GM19351 (cell line): ENCODE measurements around the gene PITPNM1.

Experiments
- ATAC-seq: cut with Tn5 transposase; IDR thresholded peaks from one replicate; pipeline ENCODE4 v1.9.1; 2021; ENCODE audit warnings: mild to moderate bottlenecking, moderate library complexity; ENCODE audit not compliant: unreplicated experiment

Gene PITPNM1

GRCh38 chr11:67504005-67504949, 886 bp downstream of the PITPNM1 start:
- no peak for ATAC-seq

GRCh38 chr11:67503119-67504004, 1.8 kb downstream of the PITPNM1 start:
- ATAC-seq, result no peak

GRCh38 chr11:67502328-67502979, 2.7 kb downstream of the PITPNM1 start:
- ATAC-seq, result no peak

- no peak for ATAC-seq
These were observed 3.3 kb downstream of the PITPNM1 start for GRCh38 chr11:67501854-67502253.

DNA sequence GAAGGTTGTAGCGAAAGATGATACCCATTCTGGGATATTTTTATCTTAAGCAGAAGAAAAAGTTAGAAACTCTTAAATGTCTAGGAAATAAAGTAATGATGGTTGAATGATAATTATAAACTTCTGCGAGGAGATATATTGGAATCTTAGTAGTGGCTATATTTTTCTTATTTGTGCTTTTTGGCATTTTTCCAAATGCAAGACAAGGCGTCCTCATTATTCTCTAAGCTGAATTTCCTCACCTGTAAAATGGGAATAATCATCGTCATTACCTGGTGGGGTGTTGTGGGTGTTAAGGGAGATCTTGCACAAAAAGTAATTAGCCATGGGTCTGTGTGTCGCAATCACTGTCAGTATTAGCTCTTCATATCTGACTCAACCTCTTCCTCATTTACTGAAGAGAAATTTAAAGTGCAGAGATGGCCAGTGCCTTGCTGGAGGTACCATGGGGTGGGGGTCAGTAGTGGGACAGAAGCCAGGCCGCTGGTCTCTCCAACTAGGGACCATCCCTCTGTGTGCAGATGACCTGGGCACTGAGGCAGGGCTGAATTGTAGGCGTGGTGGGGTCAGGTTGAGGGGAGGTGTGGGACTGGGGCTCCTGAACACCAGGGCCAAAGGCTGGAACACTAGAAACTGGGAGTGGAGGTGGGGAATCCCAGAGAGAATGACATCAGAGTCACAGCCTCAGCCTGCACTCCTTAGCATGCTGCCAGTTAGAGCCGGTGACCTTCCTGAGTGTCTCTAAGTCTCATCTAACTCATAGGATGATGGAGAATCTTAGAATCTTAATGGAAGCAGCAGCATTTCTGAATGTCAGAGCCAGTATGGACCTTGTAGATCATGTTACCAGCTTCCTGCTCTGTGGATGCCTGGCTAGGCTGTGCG, 4.1 kb downstream of the PITPNM1 start:
- ATAC-seq, result no peak

- ATAC-seq, result no peak
These were observed 4.7 kb downstream of the PITPNM1 start for GRCh38 chr11:67500484-67500821.

DNA sequence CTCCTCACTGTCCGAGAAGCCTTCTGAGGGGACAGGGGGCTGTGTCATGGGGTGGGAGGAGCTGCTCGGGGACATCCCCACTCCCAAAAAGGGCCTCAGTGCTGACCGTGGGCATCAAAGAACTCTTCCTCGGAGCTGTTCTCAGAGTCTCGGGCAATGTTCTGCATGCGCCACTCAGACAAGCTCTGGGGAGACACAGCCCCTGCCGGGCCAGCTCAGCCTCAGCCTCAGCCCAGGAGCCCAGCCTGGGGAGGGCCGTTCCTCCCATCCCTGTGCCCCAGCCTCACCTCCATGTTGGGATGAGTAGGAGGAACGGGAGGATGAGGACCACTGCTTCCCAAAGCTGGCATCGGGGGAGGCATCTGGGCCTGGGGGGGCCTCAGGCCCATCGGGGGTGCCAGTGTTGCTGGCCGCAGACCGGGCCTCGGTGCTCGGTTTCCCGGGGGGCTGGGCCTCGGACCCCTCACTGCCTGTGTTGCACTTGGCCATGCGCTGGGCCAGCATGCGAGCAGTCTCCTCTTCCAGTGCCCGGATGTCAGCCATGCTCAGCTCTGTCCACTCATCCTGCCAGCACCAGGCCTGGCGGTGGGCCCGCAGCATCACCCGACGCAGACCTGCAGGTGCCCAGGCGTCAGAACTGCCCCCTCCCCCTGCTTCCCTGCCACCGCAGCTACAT, 5.2 kb downstream of the PITPNM1 start:
- no peak for ATAC-seq

GRCh38 chr11:67498544-67498972, 6.6 kb downstream of the PITPNM1 start:
- ATAC-seq, result no peak

- ATAC-seq, result no peak
These were observed 7.4 kb downstream of the PITPNM1 start for GRCh38 chr11:67497656-67498291.

DNA sequence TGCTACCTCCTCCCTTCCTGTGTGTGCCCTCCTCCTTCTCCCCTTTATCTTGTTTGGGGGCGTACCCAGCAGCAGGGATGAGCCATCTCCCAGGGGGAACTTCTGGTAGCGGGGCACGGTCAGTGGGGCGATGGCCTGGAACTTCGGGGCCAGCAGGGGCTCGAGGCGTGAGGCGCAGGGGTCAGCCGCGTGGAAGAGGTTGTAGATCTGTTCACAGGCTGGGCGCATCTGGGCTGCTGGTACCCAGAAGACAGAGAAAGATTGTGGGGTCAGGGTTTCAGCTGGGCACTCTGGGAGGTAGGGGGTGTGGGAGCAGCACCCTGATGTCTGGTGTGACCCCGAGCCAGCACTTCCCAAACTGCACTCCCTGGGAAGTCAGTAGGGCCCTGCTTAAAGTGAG, 9.1 kb downstream of the PITPNM1 start:
- no peak for ATAC-seq

DNA sequence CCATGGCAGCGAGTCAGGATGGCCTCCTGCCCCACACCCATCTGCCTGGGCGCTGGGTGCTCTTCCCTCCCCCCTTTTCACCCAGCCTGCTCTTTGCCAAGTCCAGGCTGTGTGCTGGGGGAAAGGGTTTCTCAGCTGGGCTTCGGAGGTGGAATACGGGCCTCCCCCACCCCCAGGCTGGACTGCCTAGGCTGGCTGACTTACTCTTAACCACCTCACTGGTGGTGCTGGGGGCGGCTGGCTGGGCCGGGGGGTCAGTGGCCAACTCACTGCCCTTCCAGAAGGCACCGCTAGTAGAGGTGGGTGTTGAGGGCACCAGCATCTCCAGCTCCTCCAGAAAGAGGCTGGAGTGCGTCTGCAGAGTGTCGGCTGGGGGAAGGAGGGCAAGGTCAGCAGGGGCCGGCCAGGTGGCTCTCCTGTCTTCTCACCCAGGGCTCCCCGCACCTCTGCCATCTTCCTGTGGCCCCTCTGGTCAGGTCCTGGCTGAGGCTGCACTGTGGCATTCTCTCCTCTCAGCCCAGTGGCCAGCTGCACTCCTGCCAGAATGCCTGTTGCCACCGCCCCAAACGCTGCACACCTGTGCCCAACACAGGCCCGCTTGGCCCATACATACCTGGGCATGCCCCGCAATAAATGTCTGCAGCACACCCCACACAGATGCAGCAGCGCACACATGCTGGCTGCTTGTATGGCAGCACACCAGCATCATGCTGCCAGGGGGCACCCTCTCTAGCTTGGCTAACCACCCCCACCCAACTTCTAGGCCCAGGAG, 9.7 kb downstream of the PITPNM1 start:
- no peak for ATAC-seq

- ATAC-seq, result no peak
These were observed 10.6 kb downstream of the PITPNM1 start for GRCh38 chr11:67494371-67495233.

DNA sequence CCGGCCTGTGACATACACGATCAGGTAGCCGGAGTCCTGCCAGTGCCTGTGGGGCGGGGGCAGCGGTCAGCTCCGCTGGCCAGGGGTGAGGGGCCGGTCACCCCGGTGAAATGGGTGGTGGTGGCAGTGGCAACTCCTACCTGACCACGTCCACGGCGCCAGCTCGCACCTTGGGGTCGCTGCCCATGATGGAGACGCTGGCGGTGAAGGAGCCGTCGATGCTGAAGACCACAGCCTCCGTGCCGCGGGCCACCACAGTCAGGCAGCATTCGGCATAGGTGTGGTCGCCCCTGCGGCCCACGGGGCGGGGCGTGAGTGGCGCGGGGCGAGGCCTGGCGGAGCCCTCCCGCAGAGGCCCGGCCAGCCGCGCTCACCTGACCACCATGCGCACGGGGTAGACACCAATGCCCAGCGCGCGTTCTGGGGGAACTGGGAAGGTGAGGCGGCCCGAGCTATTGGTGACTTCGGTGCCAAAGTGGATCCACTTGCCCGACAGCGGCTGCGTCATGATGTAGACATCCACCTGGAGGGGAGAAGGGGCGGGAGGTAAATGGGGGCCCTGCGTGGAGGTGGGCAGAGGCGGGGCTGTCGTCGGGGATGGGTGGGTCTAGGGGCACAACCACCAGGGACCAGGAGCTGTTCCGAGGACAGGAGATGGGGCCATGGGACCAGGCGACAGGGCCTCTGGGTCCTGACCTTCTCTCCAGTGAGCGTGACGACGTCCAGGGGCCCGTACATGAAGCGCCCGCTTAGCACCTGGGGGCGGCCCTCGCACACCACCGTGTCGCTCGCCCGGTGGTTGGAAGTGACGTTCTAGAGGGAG, 11.4 kb downstream of the PITPNM1 start:
- ATAC-seq, result no peak

GRCh38 chr11:67492801-67493547, 12.2 kb downstream of the PITPNM1 start:
- ATAC-seq, result no peak

DNA sequence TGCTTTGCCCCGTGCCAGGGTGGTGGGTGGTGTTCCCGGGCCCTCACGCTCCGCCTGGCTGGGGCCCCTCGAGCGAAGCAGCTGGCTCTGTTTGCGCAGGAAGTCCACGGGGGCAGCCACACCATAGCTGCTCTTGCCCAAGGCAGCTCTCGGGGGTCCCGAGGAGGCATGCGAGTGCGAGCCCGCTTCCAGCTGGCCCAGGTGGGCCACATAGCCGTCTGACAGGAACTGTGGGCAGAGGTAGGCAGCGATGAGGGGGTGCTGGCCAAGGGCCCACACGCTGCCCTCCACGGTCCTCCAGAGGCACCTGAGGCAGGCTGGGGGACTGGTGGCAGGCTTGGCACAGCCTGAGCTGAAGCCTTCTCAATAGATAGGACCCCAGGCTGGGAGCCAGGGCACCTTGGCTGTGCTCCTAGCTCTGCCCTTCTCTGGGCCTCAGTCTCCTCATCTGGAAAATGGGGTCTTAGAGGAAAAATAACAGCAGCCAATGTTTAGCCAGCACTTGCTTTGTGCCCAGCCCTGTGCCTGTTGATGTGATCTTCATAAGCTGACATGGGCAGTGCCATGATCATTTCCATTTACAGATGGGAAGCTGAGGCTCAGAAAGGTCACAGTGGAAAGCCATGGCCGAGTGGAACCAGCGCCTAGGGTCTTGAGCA, 13.0 kb downstream of the PITPNM1 start:
- ATAC-seq, result no peak
